Measurements from ENCODE around the gene PRIM2.
"Not testable (repeated sequence)": the region's sequence is repeated elsewhere in the genome, so short reads cannot be mapped to it uniquely, and the experiment has no call there.

DNA sequence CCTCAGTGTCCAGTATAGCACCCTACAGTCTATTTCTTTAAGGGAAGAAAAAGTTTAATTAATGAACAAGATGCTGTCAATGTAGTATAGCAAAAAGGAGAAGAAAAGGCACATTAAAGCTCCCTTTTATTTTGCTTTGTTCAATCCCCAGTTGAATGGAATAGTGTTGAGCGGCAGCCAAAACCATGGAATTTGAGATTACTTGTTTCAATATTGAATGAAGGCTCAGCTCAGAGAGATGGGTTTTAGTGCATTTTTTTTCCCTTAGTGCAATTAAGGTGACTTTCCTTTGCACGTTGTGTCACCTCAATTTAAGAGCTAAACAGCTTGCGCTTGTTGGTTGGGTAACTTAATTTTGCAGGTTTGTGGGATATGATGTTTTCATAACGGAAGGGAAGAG is 254.7 kb downstream of the PRIM2 start:
- TF ChIP-seq, protein P1, sequence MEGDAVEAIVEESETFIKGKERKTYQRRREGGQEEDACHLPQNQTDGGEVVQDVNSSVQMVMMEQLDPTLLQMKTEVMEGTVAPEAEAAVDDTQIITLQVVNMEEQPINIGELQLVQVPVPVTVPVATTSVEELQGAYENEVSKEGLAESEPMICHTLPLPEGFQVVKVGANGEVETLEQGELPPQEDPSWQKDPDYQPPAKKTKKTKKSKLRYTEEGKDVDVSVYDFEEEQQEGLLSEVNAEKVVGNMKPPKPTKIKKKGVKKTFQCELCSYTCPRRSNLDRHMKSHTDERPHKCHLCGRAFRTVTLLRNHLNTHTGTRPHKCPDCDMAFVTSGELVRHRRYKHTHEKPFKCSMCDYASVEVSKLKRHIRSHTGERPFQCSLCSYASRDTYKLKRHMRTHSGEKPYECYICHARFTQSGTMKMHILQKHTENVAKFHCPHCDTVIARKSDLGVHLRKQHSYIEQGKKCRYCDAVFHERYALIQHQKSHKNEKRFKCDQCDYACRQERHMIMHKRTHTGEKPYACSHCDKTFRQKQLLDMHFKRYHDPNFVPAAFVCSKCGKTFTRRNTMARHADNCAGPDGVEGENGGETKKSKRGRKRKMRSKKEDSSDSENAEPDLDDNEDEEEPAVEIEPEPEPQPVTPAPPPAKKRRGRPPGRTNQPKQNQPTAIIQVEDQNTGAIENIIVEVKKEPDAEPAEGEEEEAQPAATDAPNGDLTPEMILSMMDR (IDR thresholded peaks at IDR 0.05) = not testable (repeated sequence)
- not testable (repeated sequence) for TF ChIP-seq POLR2A (IDR thresholded peaks at IDR 0.05)
